Endometrial microvascular endothelial cells (primary cell): ENCODE measurements around the gene MCAT. TPM values are rescaled to one million over a fixed set of nuclear protein-coding genes. Genes with fewer than 3 reads are reported as not detected.
"Not testable (repeated sequence)": the region's sequence is repeated elsewhere in the genome, so short reads cannot be mapped to it uniquely, and the experiment has no call there.

Experiments
- in situ Hi-C: cut with HindIII; loops from 2 replicates; pipeline ENCODE4 v1.10.0; 2017; ENCODE audit warnings: low sequenced_read_pairs, low pct_unique_long_range_greater_than_20kb; ENCODE audit errors: inconsistent ontology term
- total RNA-seq: library from RNA; depleted of rRNA; stranded (reverse); fragments of >200 nt; gene quantifications from one replicate; pipeline ENCODE4 v1.2.3, GENCODE V29; 2015; ENCODE audit errors: inconsistent ontology term

The MCAT gene
- total RNA-seq, 1 donor from 2014 or later: 35.1 TPM

- in situ Hi-C loops: not testable (repeated sequence)
These were observed 38.2 kb downstream of the MCAT start for GRCh38 chr22:43104950-43105349.

- in situ Hi-C loops: not testable (repeated sequence)
These were observed 39.1 kb downstream of the MCAT start for GRCh38 chr22:43104056-43104625.

GRCh38 chr22:43101306-43101705, 41.9 kb downstream of the MCAT start:
- in situ Hi-C loops: no loop called here

GRCh38 chr22:43100225-43100624, 43.0 kb downstream of the MCAT start:
- in situ Hi-C loops: no loop called here

- in situ Hi-C loops: no loop called here
These were observed 44.1 kb downstream of the MCAT start for GRCh38 chr22:43099095-43099494.

GRCh38 chr22:43098356-43098755, 44.8 kb downstream of the MCAT start:
- in situ Hi-C loops: no loop called here

- in situ Hi-C loops: no loop called here
These were observed 46.8 kb downstream of the MCAT start for GRCh38 chr22:43096420-43096819.

GRCh38 chr22:43094551-43094950, 48.6 kb downstream of the MCAT start:
- in situ Hi-C loops: no loop called here

GRCh38 chr22:43094085-43094484, 49.1 kb downstream of the MCAT start:
- in situ Hi-C loops: no loop called here

- in situ Hi-C loops: no loop called here
These were observed 51.1 kb downstream of the MCAT start for GRCh38 chr22:43092085-43092484.

GRCh38 chr22:43090130-43090789, 52.9 kb downstream of the MCAT start:
- in situ Hi-C loops: no loop called here

GRCh38 chr22:43088984-43089717, 54.0 kb downstream of the MCAT start, which contains the start of gene TTLL1:
TTLL1 (minus strand) TSS chr22:43089391; CDS start chr22:43075586, 13,805 bp downstream.
- in situ Hi-C loops: no loop called here

GRCh38 chr22:43088627-43088983, 54.6 kb downstream of the MCAT start:
- in situ Hi-C loops: no loop called here

GRCh38 chr22:43085658-43086606, 57.3 kb downstream of the MCAT start:
- in situ Hi-C loops: no loop called here

Other genes with a start within 250 kb of the MCAT start
- gene PACSIN2, start 128.2 kb downstream of the MCAT start, total RNA-seq: 51.7 TPM
- 11.2 TPM for gene TTLL1, start 54.0 kb downstream of the MCAT start, total RNA-seq
- 0.56 TPM for gene BIK, start 32.6 kb downstream of the MCAT start, total RNA-seq
- gene TSPO, start 8.2 kb upstream of the MCAT start, total RNA-seq: 689 TPM
- 83.2 TPM for gene TTLL12, start 43.7 kb upstream of the MCAT start, total RNA-seq
- gene SCUBE1, start 200.0 kb upstream of the MCAT start, total RNA-seq: 0.19 TPM